ENCODE measurements around the gene ASCC1.

Gene ASCC1

DNA sequence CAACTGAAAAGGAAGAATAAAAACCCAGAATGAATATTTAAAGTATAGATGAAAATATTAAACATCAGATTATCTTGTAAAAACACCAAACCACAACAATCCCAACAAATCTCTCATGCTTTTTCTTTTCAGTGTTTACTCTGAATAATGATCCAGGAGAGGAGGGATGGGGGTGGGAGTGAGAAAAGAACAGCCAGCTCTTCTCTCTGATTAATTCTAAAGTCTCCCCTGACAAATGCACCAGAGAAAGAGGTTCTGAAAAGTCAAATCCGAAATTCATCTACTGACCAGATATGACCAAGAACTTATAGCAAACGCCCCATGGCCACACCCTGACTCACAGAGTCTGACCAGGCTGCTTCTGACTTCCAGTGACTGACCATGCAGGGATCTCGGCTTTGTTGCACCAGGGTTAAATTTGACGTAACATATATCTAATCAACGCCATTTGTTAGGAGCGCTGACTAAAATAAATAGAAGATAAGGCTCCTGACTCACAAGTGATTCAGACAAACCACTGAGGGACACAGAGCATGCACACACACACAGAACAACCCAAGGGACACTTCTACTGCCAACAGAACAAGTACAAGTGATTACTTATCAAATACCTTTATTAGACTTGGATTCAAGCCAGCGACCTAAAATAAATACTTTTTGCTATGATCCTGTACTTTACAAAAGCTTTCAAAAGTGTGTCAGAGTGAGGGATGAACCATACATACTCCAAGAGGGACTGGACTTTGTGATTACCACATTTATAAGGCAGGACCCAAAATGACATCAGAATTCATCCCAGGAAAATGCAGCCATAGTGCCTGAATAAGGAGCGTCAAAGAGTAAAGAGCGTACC, 118.4 kb downstream of the ASCC1 start:
- DNase-seq (ENCODE audit: low read depth), result peak; percentile 60

DNA sequence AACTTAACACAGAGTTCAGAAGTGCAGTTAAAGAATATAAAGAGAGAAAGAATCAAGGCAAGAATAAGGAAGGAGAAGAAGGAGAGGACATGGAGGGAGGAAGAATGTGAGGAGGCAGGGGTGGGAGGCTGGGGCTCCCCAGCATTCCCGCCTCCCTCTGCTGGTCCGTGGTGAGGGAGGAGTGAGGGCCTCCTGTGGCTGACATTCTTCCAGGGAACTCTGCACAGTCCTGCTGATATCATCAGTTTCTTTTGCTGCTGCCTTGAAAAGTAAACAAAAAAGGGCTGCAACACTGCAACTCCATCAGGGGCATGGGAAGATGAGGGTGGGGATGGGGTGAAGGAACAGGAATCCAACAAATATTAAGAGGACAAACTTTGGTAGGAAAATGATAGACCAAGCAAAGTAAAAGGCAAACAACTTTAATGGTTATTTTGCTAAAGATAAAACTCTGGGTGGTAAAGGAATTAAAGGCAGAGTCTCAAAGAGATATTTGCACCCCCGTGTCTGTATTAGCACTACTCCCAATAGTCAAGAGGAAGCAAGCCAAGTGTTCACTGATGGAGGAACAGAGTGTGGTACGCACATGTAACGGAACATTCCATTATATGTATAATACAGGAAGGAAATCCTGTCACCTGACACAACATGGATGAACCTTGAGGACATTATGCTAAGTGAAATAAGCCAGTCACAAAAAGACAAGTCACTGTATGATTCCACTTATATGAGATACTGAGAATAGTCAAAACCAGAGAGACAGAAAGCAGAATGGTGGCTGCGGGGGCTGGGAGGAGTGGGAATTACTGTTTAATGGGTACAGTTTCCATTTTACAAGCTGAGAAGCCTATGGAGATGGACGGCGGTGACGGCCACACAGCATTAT, 119.7 kb downstream of the ASCC1 start:
- peak; percentile 6 for DNase-seq (ENCODE audit: low read depth)

DNA sequence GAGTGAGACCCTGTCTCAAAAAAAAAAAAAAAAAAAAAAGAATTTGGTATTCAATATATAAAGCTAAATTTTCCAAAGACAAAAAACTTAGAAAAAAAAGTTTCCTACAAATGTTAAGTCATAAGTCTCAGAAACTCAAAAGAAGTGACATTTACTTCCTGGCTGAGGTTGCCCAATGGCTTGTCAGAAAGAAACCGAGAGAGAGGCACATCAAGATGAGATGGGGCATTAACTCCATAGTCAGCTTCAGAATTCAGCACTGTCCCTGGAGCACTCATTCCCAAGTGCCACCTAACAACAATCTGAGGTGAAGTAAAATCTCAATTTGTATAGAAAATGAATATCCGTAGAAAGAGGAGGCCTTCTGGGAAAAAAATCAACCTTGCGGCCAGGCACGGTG, 120.9 kb downstream of the ASCC1 start:
- no peak for DNase-seq (ENCODE audit: low read depth)

DNA sequence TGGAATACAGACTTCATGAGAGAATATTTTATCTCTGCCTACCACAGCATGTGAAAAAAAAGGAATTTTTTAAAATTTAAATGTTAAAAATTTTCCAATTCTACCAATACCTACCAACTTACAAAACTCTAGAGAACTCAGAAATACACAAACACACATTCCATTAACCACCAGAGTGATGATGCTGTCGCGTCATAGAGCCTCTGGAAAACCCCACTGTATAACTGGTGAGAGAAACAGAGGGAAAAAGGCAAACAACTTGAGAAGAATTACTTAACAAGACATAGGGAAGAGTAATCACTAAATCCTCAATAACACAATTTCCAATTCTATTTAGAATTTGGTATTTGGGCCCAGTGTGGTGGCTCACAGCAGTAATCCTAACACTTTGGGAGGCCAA, 121.5 kb downstream of the ASCC1 start:
- no peak for DNase-seq (ENCODE audit: low read depth)

DNA sequence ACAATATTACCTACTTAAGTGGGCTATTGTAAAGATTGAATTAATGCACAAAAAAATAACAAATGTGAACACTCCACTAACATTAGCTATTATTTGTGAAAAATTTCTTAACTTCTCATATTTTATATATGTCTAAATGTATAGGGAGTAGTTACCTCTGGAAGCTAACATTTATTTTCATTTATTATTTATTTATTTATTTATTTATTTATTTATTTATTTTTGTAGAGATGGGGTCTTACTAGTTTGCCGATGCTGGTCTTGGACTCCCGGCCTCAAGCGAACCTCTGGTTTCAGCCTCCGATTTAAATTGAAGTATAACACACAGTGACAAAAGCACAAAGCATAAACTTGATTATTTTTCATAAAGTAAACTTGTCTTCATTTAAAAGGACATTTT, 122.6 kb downstream of the ASCC1 start:
- no peak for DNase-seq (ENCODE audit: low read depth)

DNA sequence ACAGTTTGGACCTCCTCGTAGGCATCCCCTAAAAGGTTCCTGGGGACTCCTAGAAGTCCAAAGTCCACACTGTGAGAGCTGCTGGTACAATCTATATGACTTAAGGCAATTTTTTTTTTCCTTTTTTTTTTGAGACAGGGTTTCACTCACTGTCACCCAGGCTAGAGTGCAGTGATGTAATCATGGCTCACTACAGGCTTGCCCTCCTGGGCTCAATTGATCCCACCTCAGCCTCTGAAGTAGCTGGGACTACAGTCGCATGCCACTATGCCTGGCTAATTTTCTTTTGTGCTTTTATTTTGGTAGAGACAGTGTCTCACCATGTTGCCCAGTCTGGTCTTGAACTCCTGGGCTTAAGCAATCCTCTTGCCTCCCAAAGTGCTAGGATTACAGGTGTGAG, 123.1 kb downstream of the ASCC1 start:
- no peak for DNase-seq (ENCODE audit: low read depth)

DNA sequence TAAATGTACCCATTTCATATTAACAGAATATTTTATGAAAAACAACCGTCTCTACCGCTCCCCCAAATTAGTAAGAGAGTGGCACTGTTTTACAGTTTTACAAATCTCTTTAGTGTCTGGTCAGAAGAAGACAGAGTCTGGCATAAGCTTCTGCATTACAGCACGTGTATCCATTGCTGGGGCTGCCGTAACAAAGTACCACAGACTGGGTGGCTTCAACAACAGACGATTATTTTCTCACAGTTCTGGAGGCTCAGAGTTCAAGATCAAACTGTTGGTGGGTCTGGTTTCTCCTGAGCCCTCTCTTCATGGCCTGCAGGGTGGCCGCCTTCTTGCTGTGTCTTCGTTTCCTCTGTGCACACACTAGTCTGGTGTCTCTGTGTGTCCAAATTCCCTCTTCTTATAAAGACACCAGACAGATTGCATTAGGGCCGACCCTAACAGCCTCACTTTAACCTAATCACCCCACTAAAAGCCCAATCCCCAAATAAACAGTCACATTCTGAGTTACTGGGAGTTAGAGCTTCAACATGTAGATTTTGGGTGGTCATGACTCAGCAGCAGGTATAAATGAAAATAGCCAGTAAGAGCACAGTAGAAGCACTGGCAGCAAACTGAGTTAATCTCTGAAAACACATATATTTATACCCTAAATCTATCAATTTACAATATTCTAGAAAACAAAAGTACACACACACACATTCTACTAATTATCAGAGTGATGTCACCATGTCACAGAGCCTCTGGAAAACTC, 123.7 kb downstream of the ASCC1 start:
- no peak for DNase-seq (ENCODE audit: low read depth)

DNA sequence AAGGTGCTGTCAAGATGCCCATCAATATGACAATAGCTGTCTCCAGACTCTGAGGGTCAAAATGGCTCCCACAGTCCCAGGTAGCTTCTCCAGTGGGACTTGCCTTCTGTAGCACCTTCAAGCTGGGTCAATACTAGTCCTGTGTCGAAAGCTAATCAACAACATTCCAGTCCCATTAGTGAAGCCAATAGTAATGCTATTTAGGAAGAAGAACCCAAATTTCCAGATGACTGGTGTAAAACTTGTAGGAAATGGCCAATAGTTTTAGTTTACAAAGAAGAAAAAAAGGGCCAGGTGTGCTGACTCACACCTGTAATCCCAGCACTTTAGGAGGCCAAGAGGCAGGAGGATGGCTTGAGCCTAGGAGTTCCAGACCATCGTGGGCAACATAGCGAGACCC, 125.8 kb downstream of the ASCC1 start:
- no peak for DNase-seq (ENCODE audit: low read depth)

DNA sequence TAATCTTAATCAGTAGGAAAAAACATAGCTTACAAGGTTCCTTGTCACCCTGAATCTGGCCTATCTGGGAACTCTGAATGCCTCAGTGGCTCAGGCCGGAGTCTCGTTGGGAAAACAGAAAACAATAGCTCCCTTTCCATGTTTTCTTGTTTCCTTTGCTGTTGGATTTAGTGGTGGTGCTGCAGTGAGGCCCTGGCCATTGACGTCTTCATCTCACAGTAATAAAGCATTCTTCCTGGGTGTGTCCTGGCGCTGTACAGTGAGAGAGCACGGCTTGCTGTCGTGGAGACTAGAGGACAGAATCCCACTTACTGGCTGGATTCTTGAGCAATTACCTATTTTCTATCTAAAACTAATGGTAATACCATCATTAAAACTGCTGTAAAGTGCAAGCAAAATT, 126.5 kb downstream of the ASCC1 start:
- DNase-seq (ENCODE audit: low read depth), result no peak

DNA sequence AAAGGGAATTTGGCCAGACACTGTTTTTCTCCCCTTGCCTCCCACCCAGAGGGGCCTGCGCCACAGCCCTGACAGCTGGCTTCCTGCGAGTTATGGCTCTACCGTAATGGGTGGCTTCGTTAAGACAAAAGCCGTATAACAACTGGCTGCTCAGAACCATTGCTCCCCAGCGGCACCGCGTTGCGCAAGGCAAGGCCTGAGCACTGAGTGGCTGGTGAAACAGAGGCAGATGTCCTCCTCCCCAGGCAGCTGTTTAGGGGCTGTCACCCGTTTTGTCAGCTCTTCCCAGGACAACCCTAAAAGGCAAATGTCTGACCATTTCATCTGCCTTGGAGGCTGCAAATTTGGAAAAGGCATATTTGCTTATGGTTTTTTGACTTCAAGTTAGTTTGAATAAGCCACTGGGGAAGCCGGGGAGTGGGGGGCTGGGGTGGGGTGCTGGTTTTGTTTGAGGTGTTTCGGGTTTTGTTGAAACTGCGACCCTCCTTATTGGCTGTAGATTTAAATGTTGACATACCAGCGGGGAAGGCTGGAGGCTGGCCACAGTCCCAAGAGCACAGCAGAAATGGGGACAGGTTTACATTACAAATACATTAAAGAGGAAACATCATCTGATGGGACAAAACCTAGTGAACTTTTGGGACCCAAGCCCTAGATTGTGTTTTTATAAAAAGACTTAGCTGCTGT, 127.0 kb downstream of the ASCC1 start:
- no peak for DNase-seq (ENCODE audit: low read depth)

DNA sequence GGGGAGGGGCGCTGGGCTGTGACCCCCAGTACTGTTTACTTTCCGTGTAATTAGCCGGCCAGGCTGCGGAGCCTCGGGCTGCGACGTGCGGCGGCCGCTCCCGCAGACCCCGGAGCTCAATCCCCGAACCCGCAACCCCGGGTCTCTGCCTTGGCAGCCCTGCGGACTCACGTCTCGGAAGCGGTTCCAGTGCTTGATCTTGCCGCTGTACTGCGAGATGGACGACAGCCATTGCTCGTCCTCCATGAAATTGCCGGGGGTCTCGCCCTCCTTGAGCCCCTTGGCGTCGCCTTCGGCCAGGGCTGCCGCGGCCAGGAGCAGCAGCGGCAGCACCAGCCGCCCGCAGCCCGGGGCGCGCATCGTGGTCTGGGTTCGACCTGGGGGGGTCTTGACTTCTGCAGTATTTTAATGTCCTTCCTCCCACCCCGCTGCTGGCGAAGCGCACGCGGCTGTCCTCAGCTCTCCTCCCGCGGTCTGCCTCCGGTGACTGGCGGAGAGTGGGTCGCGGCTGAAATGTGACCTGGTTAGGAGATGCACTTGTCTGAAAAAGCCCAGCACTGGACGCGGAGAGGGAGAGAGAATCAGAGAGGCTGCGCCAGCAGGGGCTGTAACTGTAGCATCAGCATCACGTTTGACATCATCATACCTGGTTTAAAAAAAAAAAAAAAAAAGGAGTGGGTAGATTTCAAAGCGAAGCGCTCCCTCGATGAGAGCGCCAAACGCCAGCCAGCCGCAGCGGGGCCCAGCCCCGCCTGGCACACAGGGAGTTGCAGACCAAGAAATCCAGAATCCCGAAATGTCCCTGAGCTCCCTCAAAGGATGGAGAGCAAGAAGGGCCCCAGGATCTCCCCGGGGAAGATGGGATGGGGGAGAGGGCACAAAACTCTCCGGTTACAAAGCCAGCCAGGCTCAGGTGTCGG, 127.8 kb downstream of the ASCC1 start, which contains the start of gene SPOCK2:
TSS of gene SPOCK2 (minus strand) at position 583 of the 920 bp plus-strand sequence. CDS start at position 360, 223 bp downstream.
- DNase-seq (ENCODE audit: low read depth), result no peak

DNA sequence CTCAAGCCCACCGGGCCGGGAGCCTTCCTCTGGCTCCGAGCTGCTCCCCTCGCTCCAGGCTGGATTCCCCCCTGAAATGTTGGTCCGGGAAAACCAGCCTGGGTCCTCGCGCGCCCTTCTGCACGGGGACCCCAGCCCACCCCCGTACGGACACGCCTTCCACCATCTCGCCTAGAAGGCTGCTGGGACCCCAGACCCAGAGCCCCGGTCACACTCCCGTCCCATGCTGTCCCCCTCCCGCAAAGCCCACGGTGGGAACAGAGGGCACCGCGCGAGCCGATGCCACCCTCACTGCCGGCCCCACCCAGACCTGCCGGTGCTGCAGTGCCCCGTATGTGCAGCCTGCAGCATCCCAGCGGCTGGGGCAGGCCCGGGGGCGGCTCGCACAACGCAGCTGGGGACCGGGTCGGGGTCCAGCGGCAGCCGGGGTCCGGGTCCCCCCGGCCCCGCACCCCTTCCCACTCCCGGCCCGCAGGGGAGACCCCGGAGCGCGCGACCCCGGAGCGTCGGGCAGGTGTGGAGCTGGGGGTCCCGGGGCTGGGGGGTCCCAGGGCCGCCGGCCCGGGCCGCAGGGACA, 128.6 kb downstream of the ASCC1 start:
- DNase-seq (ENCODE audit: low read depth), result no peak

DNA sequence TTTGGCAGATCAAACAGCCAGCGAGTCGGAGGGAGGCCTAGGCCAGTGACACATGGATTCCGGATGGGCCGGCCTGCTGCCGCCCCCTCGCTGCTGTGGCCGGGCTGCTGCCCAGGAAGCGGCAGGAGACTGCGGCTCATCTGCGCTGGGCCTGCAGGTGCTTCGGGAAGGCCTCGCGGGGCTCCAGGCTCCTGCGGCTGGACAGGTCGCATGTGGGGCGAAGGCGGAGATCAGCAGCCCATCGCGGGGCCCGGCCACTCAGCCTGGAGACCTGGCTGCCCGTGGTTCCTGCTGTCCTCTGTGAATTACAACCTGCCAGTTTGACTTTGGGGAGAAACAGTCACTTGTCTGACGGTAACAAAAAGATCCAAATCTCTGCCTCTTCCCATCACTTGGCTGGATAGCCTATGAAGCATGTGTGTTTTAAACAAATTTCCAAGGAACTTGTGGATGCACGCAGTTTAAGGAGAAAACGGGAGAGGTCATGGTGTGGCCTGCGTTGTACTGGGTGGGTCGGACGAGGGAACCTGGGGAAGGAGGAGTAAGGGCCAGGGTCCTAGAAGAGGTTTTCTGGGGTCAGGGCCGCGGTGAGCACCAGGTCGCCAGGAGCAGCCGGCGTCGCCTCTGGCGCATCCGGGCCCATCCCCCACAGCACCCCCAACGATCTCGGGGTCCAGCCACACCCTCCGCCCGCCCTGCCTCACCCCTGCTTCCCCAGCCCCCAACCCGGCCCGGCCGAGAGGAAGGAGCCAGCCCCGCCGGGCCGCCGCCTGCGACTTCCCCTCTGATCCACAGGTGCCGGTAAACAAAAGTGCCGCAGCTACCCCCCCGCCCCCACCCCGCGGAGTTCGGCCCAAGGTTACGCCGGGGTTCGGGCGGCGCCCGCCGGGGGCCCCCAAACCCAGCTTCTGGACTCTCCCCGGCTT, 129.3 kb downstream of the ASCC1 start:
- DNase-seq (ENCODE audit: low read depth), result no peak

DNA sequence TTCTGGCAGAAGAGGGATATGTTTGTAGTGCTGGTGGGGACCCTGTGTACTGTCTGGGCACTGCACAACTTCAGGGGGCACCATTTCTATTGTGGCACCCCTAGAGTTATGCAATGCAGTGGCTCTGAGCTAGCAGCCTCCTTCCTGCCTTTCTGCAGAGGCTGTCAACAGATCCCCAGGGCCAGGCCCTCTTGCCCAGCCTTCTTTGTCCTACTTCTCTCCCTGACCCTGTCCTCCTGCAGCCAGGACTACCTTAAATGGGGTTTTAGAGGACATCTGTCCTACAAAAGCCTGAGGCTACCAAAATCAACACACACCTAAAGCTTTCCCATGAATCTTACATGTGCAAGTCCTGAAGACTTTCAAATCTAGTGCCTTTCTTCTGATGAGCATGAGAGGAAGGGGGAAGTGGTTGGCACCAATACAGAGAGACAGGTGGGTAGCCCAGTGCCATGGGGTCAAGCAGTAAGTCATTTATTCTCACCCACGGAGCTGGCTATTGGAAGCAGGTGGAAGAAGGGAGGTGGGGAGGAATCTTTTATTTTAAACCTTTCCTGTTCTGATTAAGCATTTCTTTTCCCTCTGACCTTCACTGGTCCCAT, 130.1 kb downstream of the ASCC1 start:
- DNase-seq (ENCODE audit: low read depth), result no peak

DNA sequence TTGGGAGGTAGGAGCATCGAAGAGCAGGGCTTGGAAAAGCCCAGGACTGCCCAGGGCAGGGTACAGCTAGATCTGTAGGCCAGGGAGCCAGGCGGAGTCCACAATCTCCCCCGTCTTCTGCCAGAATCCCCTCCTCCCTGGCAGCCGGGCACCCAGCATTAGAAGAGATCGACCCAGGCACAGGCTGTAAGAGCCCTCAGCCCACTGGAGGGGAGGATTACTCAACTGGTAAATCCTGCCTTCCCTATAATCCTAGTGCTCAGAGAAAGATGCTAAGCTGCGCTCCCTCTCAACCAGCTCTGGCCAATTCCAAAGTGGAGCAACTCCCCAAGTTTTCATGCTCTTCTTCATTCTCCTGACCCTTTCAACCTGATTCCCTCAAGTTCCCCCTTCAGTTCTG, 130.9 kb downstream of the ASCC1 start:
- no peak for DNase-seq (ENCODE audit: low read depth)

DNA sequence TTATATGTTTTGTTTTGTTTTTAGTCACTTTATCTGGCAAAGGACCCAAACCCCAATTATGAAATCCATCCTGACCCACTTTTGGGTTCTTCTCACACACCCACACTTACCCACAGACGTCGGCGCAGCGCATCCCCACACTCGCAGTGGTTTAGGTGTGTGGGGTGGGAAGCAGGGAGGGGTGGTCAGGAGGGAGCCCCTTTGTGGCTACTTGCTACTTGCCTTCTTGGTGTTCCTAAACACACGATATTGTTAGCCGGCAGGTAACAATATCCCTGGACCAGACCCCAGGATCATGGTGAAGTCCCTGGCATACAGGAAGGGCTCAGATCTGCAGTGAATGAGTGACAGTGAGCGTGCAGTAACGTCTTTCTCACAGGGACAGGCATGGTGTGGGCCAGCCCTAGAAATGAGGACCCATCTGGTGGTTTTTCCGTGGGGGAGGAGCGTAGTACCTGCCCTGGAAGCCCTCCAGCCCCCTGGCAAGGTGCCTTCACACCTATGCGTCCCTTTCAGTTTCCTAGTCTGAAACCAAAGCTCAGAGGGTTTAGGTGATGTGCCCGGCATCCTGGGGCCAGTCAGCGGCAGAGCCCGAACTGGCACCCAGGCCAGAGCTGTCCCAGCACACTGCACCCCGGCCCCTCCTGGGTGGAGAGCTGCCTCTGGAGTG, 132.2 kb downstream of the ASCC1 start:
- no peak for DNase-seq (ENCODE audit: low read depth)

DNA sequence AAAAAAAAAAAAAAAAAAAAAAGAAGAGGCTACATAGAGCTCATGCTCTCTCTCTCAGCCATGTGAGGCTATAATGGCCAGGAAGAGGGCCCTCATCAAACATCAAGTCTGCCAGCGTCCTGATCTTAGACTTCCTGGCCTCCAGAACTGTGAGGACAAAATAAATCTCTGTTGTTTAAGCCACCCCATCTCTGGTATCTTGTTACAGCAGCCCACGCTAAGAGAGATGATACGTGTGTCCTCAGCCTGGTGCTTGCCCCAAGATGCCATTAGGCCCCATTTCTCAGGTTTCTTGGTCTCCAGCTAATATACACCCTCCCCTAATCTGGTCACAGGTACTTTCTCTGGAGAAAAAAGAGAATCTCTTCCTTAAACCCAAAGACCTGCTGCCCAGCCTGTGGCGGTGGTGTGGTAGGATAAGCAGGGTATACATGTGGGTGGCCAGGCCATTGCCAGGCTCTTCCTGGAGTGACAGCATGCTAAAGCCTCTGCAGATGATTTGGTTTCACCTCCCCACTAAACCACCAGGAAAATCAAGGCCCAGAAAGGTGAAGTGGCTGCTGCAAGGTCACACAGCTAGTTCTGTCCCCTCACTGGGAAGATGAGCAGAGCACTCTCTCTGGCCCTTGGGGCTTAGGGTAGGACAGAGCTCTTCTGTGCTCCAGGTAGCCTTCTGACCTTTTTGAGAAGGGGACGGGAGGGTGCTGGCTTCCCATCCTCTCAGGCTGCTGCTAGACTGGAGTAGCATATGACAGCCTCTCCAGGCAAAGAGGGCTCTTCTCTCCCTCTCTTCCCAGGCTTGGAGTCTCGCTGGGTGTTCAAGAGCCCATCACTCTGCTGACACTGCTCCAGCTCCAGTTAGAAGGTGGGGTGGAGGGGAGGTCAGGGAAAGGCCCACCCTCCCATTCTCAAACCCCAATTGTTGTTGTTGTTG, 133.0 kb downstream of the ASCC1 start:
- no peak for DNase-seq (ENCODE audit: low read depth)

Data from fibroblast of the conjunctiva (primary cell).